Measurements from ENCODE around the gene TMEM191C.
"Not testable (repeated sequence)": the region's sequence is repeated elsewhere in the genome, so short reads cannot be mapped to it uniquely, and the experiment has no call there.

DNA sequence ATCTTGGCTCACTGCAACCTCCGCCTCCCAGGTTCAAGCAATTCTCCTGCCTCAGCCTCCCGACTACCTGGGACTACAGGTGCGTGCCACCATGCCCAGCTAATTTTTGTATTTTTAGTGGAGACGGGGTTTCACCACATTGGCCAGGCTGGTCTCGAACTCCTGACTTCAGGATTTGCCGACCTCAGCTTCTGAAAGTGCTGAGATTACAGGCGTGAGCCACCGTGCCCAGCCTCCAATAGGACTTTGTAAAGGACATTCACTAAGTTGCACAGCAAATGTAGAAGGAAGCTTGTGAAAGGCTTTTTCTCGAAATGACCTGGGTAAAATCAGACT, 12.2 kb upstream of the TMEM191C start:
- TF ChIP-seq, protein P1, sequence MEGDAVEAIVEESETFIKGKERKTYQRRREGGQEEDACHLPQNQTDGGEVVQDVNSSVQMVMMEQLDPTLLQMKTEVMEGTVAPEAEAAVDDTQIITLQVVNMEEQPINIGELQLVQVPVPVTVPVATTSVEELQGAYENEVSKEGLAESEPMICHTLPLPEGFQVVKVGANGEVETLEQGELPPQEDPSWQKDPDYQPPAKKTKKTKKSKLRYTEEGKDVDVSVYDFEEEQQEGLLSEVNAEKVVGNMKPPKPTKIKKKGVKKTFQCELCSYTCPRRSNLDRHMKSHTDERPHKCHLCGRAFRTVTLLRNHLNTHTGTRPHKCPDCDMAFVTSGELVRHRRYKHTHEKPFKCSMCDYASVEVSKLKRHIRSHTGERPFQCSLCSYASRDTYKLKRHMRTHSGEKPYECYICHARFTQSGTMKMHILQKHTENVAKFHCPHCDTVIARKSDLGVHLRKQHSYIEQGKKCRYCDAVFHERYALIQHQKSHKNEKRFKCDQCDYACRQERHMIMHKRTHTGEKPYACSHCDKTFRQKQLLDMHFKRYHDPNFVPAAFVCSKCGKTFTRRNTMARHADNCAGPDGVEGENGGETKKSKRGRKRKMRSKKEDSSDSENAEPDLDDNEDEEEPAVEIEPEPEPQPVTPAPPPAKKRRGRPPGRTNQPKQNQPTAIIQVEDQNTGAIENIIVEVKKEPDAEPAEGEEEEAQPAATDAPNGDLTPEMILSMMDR (IDR thresholded peaks at IDR 0.05): not testable (repeated sequence)
- TF ChIP-seq POLR2A (IDR thresholded peaks at IDR 0.05): not testable (repeated sequence)

Measured in prostate gland (tissue), 2 donors.